Activated CD4-positive, alpha-beta T cell treated with anti-CD3 and anti-CD28 coated beads for 36 hours (primary cell): ENCODE measurements around the gene CDH16. TPM values are rescaled to one million over a fixed set of nuclear protein-coding genes. Genes with fewer than 3 reads are reported as not detected.

ENCODE experiments used
- ATAC-seq: fragments of 200-7000 bp; cut with Tn5 transposase; one replicate; pipeline ENCODE4 v1.10.0; 2021; ENCODE audit warnings: mild to moderate bottlenecking, moderate library complexity
- CTCF ChIA-PET: fragments of 350-600 bp; sonication (Branson Sonifier 250); formaldehyde crosslinking; loops from one replicate; lab custom pipeline; 2021; ENCODE audit warnings: antibody characterized with exemption; lab: Charles Lee
- POLR2A ChIA-PET: fragments of 350-600 bp; sonication (Branson Sonifier 250); formaldehyde crosslinking; loops from one replicate; lab custom pipeline; 2021; ENCODE audit warnings: antibody characterized with exemption, inconsistent platforms; lab: Charles Lee
- DNase-seq: peaks from one replicate; pipeline ENCODE4 v3.0.0-alpha.2; 2020
- H3K27ac Mint-ChIP-seq: one replicate; pipeline ENCODE4 v1.8.0; 2021; ENCODE audit warnings: mixed read lengths
- H3K27me3 Mint-ChIP-seq: one replicate; pipeline ENCODE4 v1.8.0; 2021; ENCODE audit warnings: mixed read lengths
- H3K36me3 Mint-ChIP-seq: one replicate; pipeline ENCODE4 v1.8.0; 2021; ENCODE audit warnings: low read depth, mixed read lengths
- H3K4me1 Mint-ChIP-seq: one replicate; pipeline ENCODE4 v1.8.0; 2021; ENCODE audit warnings: mixed read lengths
- H3K4me3 Mint-ChIP-seq: one replicate; pipeline ENCODE4 v1.8.0; 2021; ENCODE audit warnings: mild to moderate bottlenecking, moderate library complexity, mixed read lengths
- H3K9me3 Mint-ChIP-seq: one replicate; pipeline ENCODE4 v1.8.0; 2021; ENCODE audit warnings: low read depth, mixed read lengths
- intact Hi-C, 2 experiments: fragments of 100-400 bp; cut with DNase I in 1 of 2; cut with micrococcal nuclease in 1 of 2; formaldehyde crosslinking; loops; one replicate each; pipeline versions ENCODE4 v1.14.2 to v1.15.1; 2022 to 2024; cut with DNase I, micrococcal nuclease
- total RNA-seq, 2 experiments: library from RNA; stranded (reverse); gene quantifications; one replicate each; pipeline ENCODE4 v1.2.3, GENCODE V29; 2021

CDH16 gene
- total RNA-seq, 2 experiments from 2014 or later = not detected

GRCh38 chr16:66895999-66896398, 22.7 kb downstream of the CDH16 start:
- peaks cover 7% of the 10 kb centered on the region for H3K36me3 Mint-ChIP-seq
- DNase-seq (no peak), ATAC-seq (no peak)
- no peaks in the 10 kb centered on the region for H3K9me3 Mint-ChIP-seq
- H3K27me3 Mint-ChIP-seq = no peaks in the 10 kb centered on the region
- ChIA-PET POLR2A (no interaction called here), CTCF (interaction anchor here (0.8 to 2.8 kb wide), 12 partner anchors 10 to 45 kb away, joined by 3 to 19 read pairs (median 6); partner anchors contain the start of gene PDP2)
- H3K27ac Mint-ChIP-seq = no peak overlapping the region
- H3K4me1 Mint-ChIP-seq = peaks cover 8% of the 10 kb centered on the region
- intact Hi-C loops = loop anchor here (1.0 to 2.0 kb wide), 4 partner anchors 29 to 39 kb away; partner anchors contain the start of genes CES2 (in 1 of the 2), CIAO2B (in 1 of the 2) and RRAD (in 1 of the 2)
- no peak overlapping the region for H3K4me3 Mint-ChIP-seq

- Mint-ChIP-seq H3K9me3 (no peaks in the 10 kb centered on the region), H3K4me1 (peaks cover 8% of the 10 kb centered on the region), H3K27ac (no peak overlapping the region), H3K27me3 (no peaks in the 10 kb centered on the region), H3K4me3 (no peak overlapping the region), H3K36me3 (peaks cover 7% of the 10 kb centered on the region)
- ATAC-seq (no peak), DNase-seq (no peak)
- CTCF ChIA-PET = interaction anchor here (0.6 to 2.8 kb wide), 16 partner anchors 9 to 217 kb away, joined by 3 to 19 read pairs (median 4); partner anchors contain the start of gene PDP2
- POLR2A ChIA-PET = no interaction called here
- intact Hi-C loops = loop anchor here (1.0 to 2.0 kb wide), 4 partner anchors 29 to 39 kb away; partner anchors contain the start of genes CES2 (in 1 of the 2), CIAO2B (in 1 of the 2) and RRAD (in 1 of the 2)
These were observed 23.1 kb downstream of the CDH16 start for GRCh38 chr16:66895689-66895979.

GRCh38 chr16:66894948-66895688, 23.6 kb downstream of the CDH16 start:
- peaks cover 8% of the 10 kb centered on the region for H3K4me1 Mint-ChIP-seq
- no peaks in the 10 kb centered on the region for H3K9me3 Mint-ChIP-seq
- intact Hi-C loops = loop anchor here (1.0 to 2.0 kb wide), 4 partner anchors 30 to 40 kb away; partner anchors contain the start of genes CES2 (in 1 of the 2), CIAO2B (in 1 of the 2) and RRAD (in 1 of the 2)
- ChIA-PET CTCF (interaction anchor here (0.6 to 2.8 kb wide), 21 partner anchors 9 to 865 kb away, joined by 3 to 19 read pairs (median 4); partner anchors contain the start of genes CES3, NAE1 and PDP2), POLR2A (no interaction called here)
- no peak overlapping the region for H3K4me3 Mint-ChIP-seq
- H3K27ac Mint-ChIP-seq = no peak overlapping the region
- peak; percentile 89 for ATAC-seq
- H3K27me3 Mint-ChIP-seq = no peaks in the 10 kb centered on the region
- H3K36me3 Mint-ChIP-seq = peaks cover 7% of the 10 kb centered on the region
- peak; percentile 81 for DNase-seq

GRCh38 chr16:66894055-66894454, 24.6 kb downstream of the CDH16 start:
- intact Hi-C loops = loop anchor here (2.0 kb wide), 3 partner anchors 31 to 41 kb away; partner anchors contain the start of genes CES2 (in 1 of the 2), CIAO2B (in 1 of the 2) and RRAD (in 1 of the 2)

GRCh38 chr16:66891797-66892196, 26.9 kb downstream of the CDH16 start:
- DNase-seq (no peak), ATAC-seq (no peak)
- POLR2A ChIA-PET = no interaction called here
- CTCF ChIA-PET = interaction anchor here (0.7 to 2.7 kb wide), 6 partner anchors 9 to 61 kb away, joined by 3 to 15 read pairs (median 4); partner anchors contain the start of gene NAE1
- no peak overlapping the region for H3K27ac Mint-ChIP-seq
- H3K4me1 Mint-ChIP-seq = peaks cover 25% of the 10 kb centered on the region
- intact Hi-C loops = no loop called here
- peaks cover 18% of the 10 kb centered on the region for H3K36me3 Mint-ChIP-seq
- H3K4me3 Mint-ChIP-seq = no peak overlapping the region
- H3K9me3 Mint-ChIP-seq = no peaks in the 10 kb centered on the region
- H3K27me3 Mint-ChIP-seq = no peaks in the 10 kb centered on the region

More at GRCh38 chr16:66894055-66894454, 24.6 kb downstream of the CDH16 start:
- H3K36me3 Mint-ChIP-seq = peaks cover 7% of the 10 kb centered on the region
- ATAC-seq = no peak
- no peaks in the 10 kb centered on the region for H3K9me3 Mint-ChIP-seq
- POLR2A ChIA-PET = no interaction called here
- H3K27me3 Mint-ChIP-seq = no peaks in the 10 kb centered on the region
- peaks cover 8% of the 10 kb centered on the region for H3K4me1 Mint-ChIP-seq
- no peak overlapping the region for H3K4me3 Mint-ChIP-seq
- CTCF ChIA-PET = interaction anchor here (0.6 to 2.8 kb wide), 6 partner anchors 10 to 290 kb away, joined by 3 to 19 read pairs (median 7); no protein-coding TSS in a partner anchor
- DNase-seq = no peak
- H3K27ac Mint-ChIP-seq = no peak overlapping the region

- Mint-ChIP-seq H3K36me3 (peaks cover 22% of the 10 kb centered on the region), H3K27me3 (no peaks in the 10 kb centered on the region), H3K27ac (no peak overlapping the region), H3K4me3 (no peak overlapping the region), H3K4me1 (peaks cover 28% of the 10 kb centered on the region), H3K9me3 (no peaks in the 10 kb centered on the region)
- ChIA-PET POLR2A (no interaction called here), CTCF (interaction anchor here (0.7 to 2.7 kb wide), 6 partner anchors 22 to 62 kb away, joined by 3 to 15 read pairs (median 5); partner anchors contain the start of gene NAE1)
- DNase-seq (no peak), ATAC-seq (no peak)
- intact Hi-C loops = no loop called here
These were observed 27.3 kb downstream of the CDH16 start for GRCh38 chr16:66891360-66891759.

- CTCF ChIA-PET = interaction anchor here (0.6 to 2.7 kb wide), 10 partner anchors 8 to 63 kb away, joined by 3 to 15 read pairs (median 4); partner anchors contain the start of gene NAE1
- Mint-ChIP-seq H3K4me3 (no peak overlapping the region), H3K27me3 (no peaks in the 10 kb centered on the region), H3K9me3 (no peaks in the 10 kb centered on the region), H3K4me1 (peaks cover 29% of the 10 kb centered on the region), H3K36me3 (peaks cover 21% of the 10 kb centered on the region), H3K27ac (peak overlapping the region; percentile 18)
- DNase-seq (no peak), ATAC-seq (no peak)
- intact Hi-C loops = no loop called here
- POLR2A ChIA-PET = interaction anchor here (0.7 kb wide), 2 partner anchors 10 to 140 kb away, joined by 3 to 4 read pairs; no protein-coding TSS in a partner anchor
These were observed 27.9 kb downstream of the CDH16 start for GRCh38 chr16:66890799-66891198.

- intact Hi-C loops = no loop called here
- no peaks in the 10 kb centered on the region for H3K27me3 Mint-ChIP-seq
- peaks cover 30% of the 10 kb centered on the region for H3K36me3 Mint-ChIP-seq
- H3K4me3 Mint-ChIP-seq = no peak overlapping the region
- no peak overlapping the region for H3K27ac Mint-ChIP-seq
- no peaks in the 10 kb centered on the region for H3K9me3 Mint-ChIP-seq
- POLR2A ChIA-PET = no interaction called here
- peaks cover 31% of the 10 kb centered on the region for H3K4me1 Mint-ChIP-seq
- no peak for DNase-seq
- CTCF ChIA-PET = interaction anchor here (1.2 to 2.7 kb wide), 6 partner anchors 9 to 59 kb away, joined by 3 to 15 read pairs (median 4); partner anchors contain the start of genes NAE1 and PDP2
- no peak for ATAC-seq
These were observed 29.1 kb downstream of the CDH16 start for GRCh38 chr16:66889622-66890021.

GRCh38 chr16:66888647-66889615, 29.8 kb downstream of the CDH16 start:
- H3K27me3 Mint-ChIP-seq = no peaks in the 10 kb centered on the region
- H3K27ac Mint-ChIP-seq = no peak overlapping the region
- DNase-seq (no peak), ATAC-seq (no peak)
- no peaks in the 10 kb centered on the region for H3K9me3 Mint-ChIP-seq
- intact Hi-C loops = no loop called here
- peaks cover 36% of the 10 kb centered on the region for H3K36me3 Mint-ChIP-seq
- ChIA-PET POLR2A (no interaction called here), CTCF (interaction anchor here (0.6 to 2.7 kb wide), 3 partner anchors 8 to 58 kb away, joined by 3 to 15 read pairs (median 3); partner anchors contain the start of genes NAE1 and PDP2)
- H3K4me3 Mint-ChIP-seq = no peak overlapping the region
- H3K4me1 Mint-ChIP-seq = peaks cover 33% of the 10 kb centered on the region

- H3K4me3 Mint-ChIP-seq = no peak overlapping the region
- intact Hi-C loops = no loop called here
- ATAC-seq (no peak), DNase-seq (no peak)
- H3K27ac Mint-ChIP-seq = no peak overlapping the region
- ChIA-PET POLR2A (no interaction called here), CTCF (interaction anchor here (0.8 to 1.7 kb wide), 2 partner anchors 11 to 19 kb away, joined by 4 to 5 read pairs; no protein-coding TSS in a partner anchor)
- peaks cover 32% of the 10 kb centered on the region for H3K36me3 Mint-ChIP-seq
- H3K9me3 Mint-ChIP-seq = no peaks in the 10 kb centered on the region
- H3K27me3 Mint-ChIP-seq = no peaks in the 10 kb centered on the region
- peaks cover 29% of the 10 kb centered on the region for H3K4me1 Mint-ChIP-seq
These were observed 31.8 kb downstream of the CDH16 start for GRCh38 chr16:66886914-66887313.
